ENCODE results near the gene SUSD6.

The SUSD6 gene

GRCh38 chr14:69664865-69665526 lies 53.6 kb downstream of the SUSD6 start:
- H3K4me3 ChIP-seq = no peak overlapping the region
- DNase-seq (ENCODE audit: low read depth, low spot score) = no peak
- H3K27ac ChIP-seq = no peak overlapping the region
- H3K9ac ChIP-seq (ENCODE audit: insufficient read length) = no peak overlapping the region
- H3K9me3 ChIP-seq (ENCODE audit: low read depth, low read length) = no peaks in the 10 kb centered on the region
- no peaks in the 10 kb centered on the region for H3K36me3 ChIP-seq (ENCODE audit: insufficient read depth, low read length)
- TF ChIP-seq EZH2 (IDR thresholded peaks at IDR 0.05) (no peak), POLR2AphosphoS5 (IDR thresholded peaks at IDR 0.05; ENCODE audit: borderline replicate concordance, low read depth, low read length) (no peak)

GRCh38 chr14:69665631-69666030 lies 54.2 kb downstream of the SUSD6 start:
- no peak overlapping the region for H3K27ac ChIP-seq
- no peak for TF ChIP-seq EZH2 (IDR thresholded peaks at IDR 0.05)

GRCh38 chr14:69666112-69666511 lies 54.7 kb downstream of the SUSD6 start:
- Histone ChIP-seq H3K4me3 (no peak overlapping the region), H3K27ac (no peak overlapping the region), H3K9me3 (ENCODE audit: low read depth, low read length) (no peaks in the 10 kb centered on the region), H3K9ac (ENCODE audit: insufficient read length) (no peak overlapping the region), H3K36me3 (ENCODE audit: insufficient read depth, low read length) (no peaks in the 10 kb centered on the region)
- no peak for TF ChIP-seq POLR2AphosphoS5 (IDR thresholded peaks at IDR 0.05; ENCODE audit: borderline replicate concordance, low read depth, low read length)
- TF ChIP-seq EZH2 (IDR thresholded peaks at IDR 0.05) = no peak
- no peak for TF ChIP-seq FOXP2 (optimal IDR thresholded peaks at IDR 0.05; ENCODE audit: control extremely low read depth, extremely low read length, insufficient read depth)
- no peak for DNase-seq (ENCODE audit: low read depth, low spot score)

More at GRCh38 chr14:69665631-69666030, 54.2 kb downstream of the SUSD6 start:
- H3K9me3 ChIP-seq (ENCODE audit: low read depth, low read length) = no peaks in the 10 kb centered on the region
- no peak overlapping the region for H3K4me3 ChIP-seq
- no peak for DNase-seq (ENCODE audit: low read depth, low spot score)
- H3K36me3 ChIP-seq (ENCODE audit: insufficient read depth, low read length) = no peaks in the 10 kb centered on the region
- H3K9ac ChIP-seq (ENCODE audit: insufficient read length) = no peak overlapping the region

- Histone ChIP-seq H3K27ac (no peak overlapping the region), H3K9me3 (ENCODE audit: low read depth, low read length) (no peaks in the 10 kb centered on the region), H3K36me3 (ENCODE audit: insufficient read depth, low read length) (no peaks in the 10 kb centered on the region), H3K9ac (ENCODE audit: insufficient read length) (no peak overlapping the region), H3K4me3 (no peak overlapping the region)
- DNase-seq (ENCODE audit: low read depth, low spot score) = no peak
- TF ChIP-seq EZH2 (IDR thresholded peaks at IDR 0.05) (no peak), POLR2AphosphoS5 (IDR thresholded peaks at IDR 0.05; ENCODE audit: borderline replicate concordance, low read depth, low read length) (no peak), FOXP2 (optimal IDR thresholded peaks at IDR 0.05; ENCODE audit: control extremely low read depth, extremely low read length, insufficient read depth) (no peak)
Observed at GRCh38 chr14:69666690-69667211, 55.4 kb downstream of the SUSD6 start.

GRCh38 chr14:69667938-69668335 lies 56.5 kb downstream of the SUSD6 start:
- no peaks in the 10 kb centered on the region for H3K9me3 ChIP-seq (ENCODE audit: low read depth, low read length)
- H3K36me3 ChIP-seq (ENCODE audit: insufficient read depth, low read length) = no peaks in the 10 kb centered on the region
- no peak for TF ChIP-seq FOXP2 (optimal IDR thresholded peaks at IDR 0.05; ENCODE audit: control extremely low read depth, extremely low read length, insufficient read depth)
- TF ChIP-seq EZH2 (IDR thresholded peaks at IDR 0.05) = no peak
- no peak for TF ChIP-seq POLR2AphosphoS5 (IDR thresholded peaks at IDR 0.05; ENCODE audit: borderline replicate concordance, low read depth, low read length)
- no peak overlapping the region for H3K9ac ChIP-seq (ENCODE audit: insufficient read length)
- DNase-seq (ENCODE audit: low read depth, low spot score) = no peak
- H3K4me3 ChIP-seq = no peak overlapping the region
- H3K27ac ChIP-seq = no peak overlapping the region

- no peak for DNase-seq (ENCODE audit: low read depth, low spot score)
- Histone ChIP-seq H3K36me3 (ENCODE audit: insufficient read depth, low read length) (no peaks in the 10 kb centered on the region), H3K9me3 (ENCODE audit: low read depth, low read length) (no peaks in the 10 kb centered on the region), H3K9ac (ENCODE audit: insufficient read length) (no peak overlapping the region), H3K4me3 (no peak overlapping the region), H3K27ac (no peak overlapping the region)
- TF ChIP-seq EZH2 (IDR thresholded peaks at IDR 0.05) (no peak), POLR2AphosphoS5 (IDR thresholded peaks at IDR 0.05; ENCODE audit: borderline replicate concordance, low read depth, low read length) (no peak)
Observed at GRCh38 chr14:69669375-69669774, 58.0 kb downstream of the SUSD6 start.

GRCh38 chr14:69670093-69670492 lies 58.7 kb downstream of the SUSD6 start:
- Histone ChIP-seq H3K4me3 (no peak overlapping the region), H3K36me3 (ENCODE audit: insufficient read depth, low read length) (no peaks in the 10 kb centered on the region), H3K9ac (ENCODE audit: insufficient read length) (no peak overlapping the region), H3K9me3 (ENCODE audit: low read depth, low read length) (no peaks in the 10 kb centered on the region), H3K27ac (no peak overlapping the region)
- TF ChIP-seq EZH2 (IDR thresholded peaks at IDR 0.05) (no peak), POLR2AphosphoS5 (IDR thresholded peaks at IDR 0.05; ENCODE audit: borderline replicate concordance, low read depth, low read length) (no peak), FOXP2 (optimal IDR thresholded peaks at IDR 0.05; ENCODE audit: control extremely low read depth, extremely low read length, insufficient read depth) (no peak)
- no peak for DNase-seq (ENCODE audit: low read depth, low spot score)

GRCh38 chr14:69671365-69672030 lies 60.1 kb downstream of the SUSD6 start:
- Histone ChIP-seq H3K36me3 (ENCODE audit: insufficient read depth, low read length) (no peaks in the 10 kb centered on the region), H3K9me3 (ENCODE audit: low read depth, low read length) (no peaks in the 10 kb centered on the region), H3K9ac (ENCODE audit: insufficient read length) (no peak overlapping the region), H3K4me3 (no peak overlapping the region), H3K27ac (no peak overlapping the region)
- no peak for DNase-seq (ENCODE audit: low read depth, low spot score)
- TF ChIP-seq EZH2 (IDR thresholded peaks at IDR 0.05) = no peak
- TF ChIP-seq POLR2AphosphoS5 (IDR thresholded peaks at IDR 0.05; ENCODE audit: borderline replicate concordance, low read depth, low read length) = no peak
- TF ChIP-seq FOXP2 (optimal IDR thresholded peaks at IDR 0.05; ENCODE audit: control extremely low read depth, extremely low read length, insufficient read depth) = no peak

GRCh38 chr14:69672356-69672755 lies 61.0 kb downstream of the SUSD6 start:
- no peak for DNase-seq (ENCODE audit: low read depth, low spot score)
- no peak overlapping the region for H3K9ac ChIP-seq (ENCODE audit: insufficient read length)
- H3K36me3 ChIP-seq (ENCODE audit: insufficient read depth, low read length) = no peaks in the 10 kb centered on the region
- no peaks in the 10 kb centered on the region for H3K9me3 ChIP-seq (ENCODE audit: low read depth, low read length)
- H3K4me3 ChIP-seq = no peak overlapping the region
- no peak overlapping the region for H3K27ac ChIP-seq
- TF ChIP-seq FOXP2 (optimal IDR thresholded peaks at IDR 0.05; ENCODE audit: control extremely low read depth, extremely low read length, insufficient read depth) (no peak), EZH2 (IDR thresholded peaks at IDR 0.05) (no peak)
